Suppressor macrophage treated with lipopolysaccharide for 4 hours (primary cell): ENCODE measurements around the gene HOXB5.

Source experiments
- DNase-seq: peaks from one replicate; pipeline ENCODE4 v3.0.0-alpha.2; 2020

The HOXB5 gene

DNA sequence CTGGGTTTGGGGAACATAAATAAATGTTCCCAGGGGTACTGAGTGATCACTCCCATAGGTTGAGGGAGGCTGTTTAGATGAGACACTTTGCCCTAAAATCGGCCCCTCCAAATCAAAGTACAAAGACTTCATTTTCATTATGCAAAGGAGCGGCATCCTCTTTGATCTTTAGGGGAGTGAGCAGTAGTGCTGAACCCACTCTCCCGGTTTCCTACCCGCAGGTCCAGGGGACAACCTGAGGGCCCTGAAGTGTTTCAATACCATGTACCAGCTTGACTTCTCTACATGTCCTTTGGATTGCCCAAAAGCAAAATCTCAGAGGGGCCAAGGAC is 7.6 kb upstream of the HOXB5 start:
- DNase-seq = no peak

DNA sequence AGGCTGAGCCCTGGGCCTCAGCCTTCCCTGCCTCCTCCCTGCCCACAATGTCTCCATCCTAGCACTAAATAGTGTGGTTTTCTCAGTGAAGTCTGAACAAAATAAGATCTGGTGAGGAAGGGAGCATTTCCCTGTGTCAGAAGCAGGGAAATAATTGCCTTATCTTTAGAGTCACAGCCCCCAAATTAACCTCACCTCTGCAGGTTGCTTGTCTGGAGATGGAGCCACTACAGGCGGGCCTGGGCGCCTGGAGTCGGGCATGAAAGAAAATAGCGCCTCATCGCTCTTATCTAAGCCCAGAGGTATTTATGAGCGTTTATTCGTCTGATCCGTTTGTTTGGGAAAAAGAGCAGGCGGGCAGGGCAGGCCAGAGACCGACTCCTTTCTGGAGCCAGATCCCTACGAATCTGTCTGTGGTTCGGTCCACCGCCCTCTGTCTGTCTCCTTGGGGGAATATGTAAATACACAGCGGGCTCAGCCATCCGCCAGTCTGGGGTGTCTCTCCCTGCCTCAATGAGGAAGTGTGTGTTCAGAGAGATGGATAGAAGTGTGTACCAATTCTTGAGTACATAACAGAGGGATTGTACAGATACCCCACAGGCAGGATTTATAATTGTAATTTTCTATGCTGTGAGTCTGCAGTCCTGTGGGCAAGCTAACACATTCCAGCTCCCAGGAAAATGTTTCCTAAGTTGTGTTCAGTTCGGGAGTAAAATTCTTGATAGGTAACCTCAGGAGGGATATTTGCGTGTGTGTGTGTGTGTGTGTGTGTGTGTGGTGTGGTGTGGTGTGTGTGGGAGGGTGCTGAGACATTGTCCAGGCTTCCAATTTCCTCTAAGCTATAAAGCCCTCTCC is 6.9 kb upstream of the HOXB5 start:
- no peak for DNase-seq

DNA sequence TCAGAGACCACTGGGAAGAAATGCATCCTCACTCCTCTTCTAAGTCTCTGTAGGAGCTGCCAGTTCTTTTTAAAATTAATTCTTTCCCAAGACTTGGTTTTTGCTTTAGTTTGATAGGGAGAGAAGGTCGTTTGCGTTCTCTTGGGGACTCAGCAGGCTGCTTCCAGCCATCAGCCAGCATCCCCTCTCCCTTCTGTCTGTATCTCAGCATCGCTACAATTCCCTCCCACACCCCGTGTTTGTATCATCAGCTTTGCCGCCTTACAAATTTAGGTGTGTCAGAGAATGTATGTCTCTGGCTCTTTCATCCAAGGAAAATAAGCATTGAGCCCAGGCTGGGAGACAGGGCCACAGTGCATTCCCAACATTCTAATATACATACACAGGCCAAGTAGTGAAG is 5.8 kb upstream of the HOXB5 start:
- no peak for DNase-seq

DNA sequence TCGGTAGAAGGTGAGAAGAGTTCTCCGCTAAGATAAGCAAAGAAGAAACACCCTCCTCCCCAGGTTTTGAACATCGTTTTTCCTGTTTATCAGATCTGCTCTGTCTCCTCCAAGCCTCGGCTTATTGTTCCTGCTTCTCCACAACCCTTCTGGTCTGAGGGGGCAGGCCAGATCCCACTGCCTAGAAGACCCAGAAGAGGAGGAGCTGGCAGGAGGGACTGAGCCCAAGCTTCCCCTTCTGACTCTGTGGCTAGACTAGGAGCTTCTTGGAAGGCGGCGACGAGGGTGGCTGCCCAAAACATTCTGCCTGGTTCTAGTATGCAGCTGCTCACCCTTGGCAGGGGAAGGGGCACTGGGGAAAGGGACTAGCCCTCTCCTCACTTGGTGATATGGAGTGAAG is 5.2 kb upstream of the HOXB5 start:
- no peak for DNase-seq

DNA sequence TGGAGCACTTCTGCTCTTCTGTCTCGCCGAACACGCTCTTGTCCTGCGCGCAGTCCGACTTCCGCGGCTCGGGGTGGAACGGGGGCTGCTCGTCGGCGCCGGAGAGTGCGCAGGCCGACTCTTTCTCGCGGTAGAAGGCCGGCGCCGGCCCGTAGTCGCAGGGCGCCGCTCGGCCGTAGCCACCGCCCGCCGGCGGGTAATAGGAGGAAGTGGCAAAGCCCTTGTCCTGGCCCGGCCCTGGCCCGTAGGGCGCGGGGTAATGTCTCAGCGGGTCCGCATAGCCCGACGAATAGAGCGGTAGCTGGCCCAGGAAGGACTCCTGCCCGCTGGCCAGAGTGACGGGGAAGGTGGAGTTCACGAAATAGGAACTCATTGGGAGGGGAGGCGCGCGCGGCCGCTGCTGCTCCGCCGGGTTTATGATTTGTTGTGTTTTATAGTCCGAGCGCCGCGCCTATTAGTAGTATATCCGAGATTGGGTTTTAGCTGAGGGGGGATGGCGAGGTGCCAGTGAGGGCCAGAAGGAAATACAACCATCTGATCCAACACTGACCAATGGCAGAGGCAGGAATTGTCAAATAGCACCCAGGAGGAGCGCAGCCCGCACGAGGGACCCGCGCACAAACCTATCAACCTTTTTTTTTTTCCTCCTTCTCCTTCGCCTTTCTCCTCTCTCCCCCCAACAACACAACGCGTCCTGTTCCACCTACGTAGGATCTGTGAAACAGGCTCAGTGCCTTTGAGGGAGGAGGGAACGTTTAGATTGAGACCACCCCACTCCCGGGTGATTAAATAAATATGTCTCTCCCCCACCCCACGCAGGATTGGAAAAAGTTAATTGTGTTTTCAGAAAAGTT is 4.4 kb upstream of the HOXB5 start:
- peak; percentile 55 for DNase-seq

DNA sequence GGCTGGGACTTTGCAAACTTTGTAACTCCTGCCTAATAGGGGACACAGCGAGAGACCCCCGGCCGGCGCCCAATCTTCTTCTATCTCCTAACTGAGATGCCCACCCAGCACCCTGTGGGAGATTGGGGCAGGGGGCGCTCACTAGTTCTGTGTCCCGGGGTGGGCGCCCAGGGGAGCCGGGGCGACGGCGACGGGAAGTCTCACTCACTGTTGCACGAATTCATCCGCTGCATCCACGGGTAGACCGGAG is 3.9 kb upstream of the HOXB5 start:
- DNase-seq = no peak

DNA sequence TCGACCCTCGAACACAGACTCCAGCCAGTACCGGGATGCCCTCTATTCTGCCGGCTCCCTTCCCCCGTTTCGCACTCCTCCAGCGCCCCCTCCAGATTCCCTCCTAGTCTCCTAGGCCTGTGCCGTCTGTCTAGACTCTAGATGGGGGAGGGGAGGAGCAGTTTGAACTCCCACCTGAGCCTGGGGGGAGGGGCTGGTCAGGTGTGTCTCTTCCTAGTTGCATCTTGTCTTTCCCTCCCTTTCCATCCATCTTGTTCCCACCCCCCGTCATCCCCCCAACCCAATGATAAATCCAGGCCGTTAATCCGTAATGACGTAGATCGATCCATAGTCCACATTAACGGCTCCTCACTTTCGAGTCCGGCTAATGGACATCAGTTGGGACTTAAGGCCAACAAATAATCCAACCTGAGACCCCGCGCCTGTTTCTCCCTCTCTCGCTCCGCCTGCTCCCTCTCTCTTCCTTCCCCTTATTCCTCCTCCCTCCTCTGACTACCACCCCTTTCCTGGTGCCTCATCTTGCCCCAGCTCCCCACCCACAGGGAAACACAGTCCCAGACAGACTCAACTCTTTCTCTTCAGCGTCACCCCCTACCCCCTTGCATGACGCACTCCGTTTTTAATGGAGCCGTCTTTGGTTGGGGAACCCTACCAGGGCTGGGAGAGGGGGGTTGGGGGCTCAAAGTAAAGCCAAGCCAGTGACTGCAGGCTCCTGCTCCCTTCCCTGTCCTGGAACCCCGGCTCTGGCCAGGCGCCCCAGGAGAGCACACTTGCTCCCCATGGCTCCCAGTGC is 3.4 kb upstream of the HOXB5 start:
- no peak for DNase-seq

DNA sequence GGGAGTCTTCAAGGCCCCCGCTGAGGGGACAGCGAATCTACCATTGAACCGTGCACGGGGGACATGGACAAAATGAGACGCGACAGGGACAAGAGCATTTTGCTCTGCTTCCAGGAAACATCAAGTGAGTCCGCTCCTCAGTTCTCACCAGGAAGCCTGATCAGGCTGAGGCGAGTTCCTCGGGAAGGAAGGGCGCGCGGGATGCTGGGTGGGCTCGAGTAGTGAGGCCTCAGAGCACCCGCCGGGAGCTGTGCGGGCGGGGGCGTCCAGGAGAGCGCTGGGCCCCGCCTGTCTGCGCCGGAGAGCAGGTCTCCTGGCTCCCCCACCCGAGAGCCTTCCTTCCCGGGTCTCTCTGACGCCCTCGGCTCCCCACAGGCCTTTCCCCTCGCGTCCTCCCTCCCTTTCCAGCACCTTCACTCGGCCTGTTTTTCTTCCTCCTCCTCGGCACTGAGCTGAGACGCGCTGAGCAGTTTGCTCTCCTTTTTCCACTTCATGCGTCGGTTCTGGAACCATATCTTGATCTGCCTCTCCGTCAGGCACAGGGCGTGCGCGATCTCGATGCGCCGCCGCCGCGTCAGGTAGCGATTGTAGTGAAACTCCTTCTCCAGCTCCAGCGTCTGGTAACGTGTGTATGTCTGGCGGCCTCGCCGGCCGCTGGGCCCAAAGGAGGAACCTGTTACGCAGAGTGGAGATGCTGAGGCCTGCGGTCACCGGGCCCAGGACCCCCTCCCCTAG is 2.6 kb upstream of the HOXB5 start:
- DNase-seq = no peak

DNA sequence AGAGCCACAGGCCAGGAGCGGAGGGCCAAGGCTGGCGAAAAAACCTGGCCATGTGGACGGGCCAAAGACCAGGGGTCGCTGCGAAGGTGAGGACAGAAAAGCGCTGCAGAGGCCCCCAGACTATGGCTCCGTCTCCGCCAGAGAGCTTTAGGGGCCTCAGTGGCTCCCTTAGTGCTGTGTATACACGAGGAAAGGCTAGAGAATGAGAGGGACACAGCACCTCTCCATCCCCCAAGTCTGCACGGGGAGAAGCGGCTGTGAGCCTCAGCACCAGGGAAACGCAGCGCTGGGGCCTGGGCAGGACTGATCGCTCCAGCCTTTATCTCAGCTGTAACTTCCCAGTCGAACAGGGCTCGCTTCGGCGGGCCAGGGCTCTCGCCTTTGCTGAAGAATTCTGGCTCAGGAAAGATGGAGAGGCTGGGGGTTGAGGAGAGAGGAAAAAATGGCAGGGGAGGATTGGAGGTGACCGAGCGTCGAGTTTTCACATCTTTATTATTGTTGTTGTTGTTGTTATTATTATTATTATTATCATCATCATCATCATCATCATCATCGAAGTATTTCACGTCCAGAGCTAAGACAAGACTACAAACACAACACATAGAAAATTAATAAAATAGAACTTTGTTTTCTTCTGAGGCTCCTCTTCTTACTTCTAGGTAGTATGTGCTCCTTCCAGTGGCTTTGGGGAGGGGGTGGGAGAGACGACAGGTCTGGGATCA is 1.9 kb upstream of the HOXB5 start:
- DNase-seq = no peak

DNA sequence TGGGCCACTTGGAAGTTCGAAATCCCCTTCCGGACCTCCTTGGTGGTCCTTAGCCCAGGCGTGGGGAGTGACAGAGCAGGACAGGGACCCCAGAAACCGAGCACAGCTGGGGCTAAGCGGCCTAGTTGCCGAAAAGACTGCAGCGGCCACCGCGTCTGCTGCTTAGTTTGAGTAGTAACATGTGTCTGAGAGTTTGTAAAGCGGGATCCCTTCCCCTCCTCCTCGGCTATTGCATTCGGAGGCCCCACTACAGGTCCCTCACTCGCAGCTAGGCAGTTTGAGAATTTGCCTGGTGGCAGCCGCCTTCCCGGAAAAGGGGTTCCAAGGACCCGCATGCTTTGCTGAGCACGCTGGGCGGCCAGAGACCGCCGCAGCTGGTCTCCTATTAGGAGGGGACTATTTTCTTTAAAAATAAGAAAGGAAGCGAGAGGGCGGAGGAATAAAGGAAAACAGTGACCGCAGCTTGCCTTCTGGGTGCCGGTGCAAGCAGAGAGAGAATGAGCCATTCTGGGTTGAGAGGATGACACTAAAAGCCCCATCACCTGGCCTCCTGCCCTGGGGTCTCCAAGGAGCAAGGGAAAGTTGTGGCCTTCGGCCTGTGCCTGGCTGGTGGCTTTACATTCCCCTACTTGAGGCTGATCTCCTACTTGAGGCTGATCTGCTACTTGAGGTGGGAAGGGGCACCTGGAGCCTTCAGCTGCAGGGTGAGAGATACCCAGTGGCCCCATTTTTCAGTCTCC is 1.1 kb upstream of the HOXB5 start:
- DNase-seq = no peak

DNA sequence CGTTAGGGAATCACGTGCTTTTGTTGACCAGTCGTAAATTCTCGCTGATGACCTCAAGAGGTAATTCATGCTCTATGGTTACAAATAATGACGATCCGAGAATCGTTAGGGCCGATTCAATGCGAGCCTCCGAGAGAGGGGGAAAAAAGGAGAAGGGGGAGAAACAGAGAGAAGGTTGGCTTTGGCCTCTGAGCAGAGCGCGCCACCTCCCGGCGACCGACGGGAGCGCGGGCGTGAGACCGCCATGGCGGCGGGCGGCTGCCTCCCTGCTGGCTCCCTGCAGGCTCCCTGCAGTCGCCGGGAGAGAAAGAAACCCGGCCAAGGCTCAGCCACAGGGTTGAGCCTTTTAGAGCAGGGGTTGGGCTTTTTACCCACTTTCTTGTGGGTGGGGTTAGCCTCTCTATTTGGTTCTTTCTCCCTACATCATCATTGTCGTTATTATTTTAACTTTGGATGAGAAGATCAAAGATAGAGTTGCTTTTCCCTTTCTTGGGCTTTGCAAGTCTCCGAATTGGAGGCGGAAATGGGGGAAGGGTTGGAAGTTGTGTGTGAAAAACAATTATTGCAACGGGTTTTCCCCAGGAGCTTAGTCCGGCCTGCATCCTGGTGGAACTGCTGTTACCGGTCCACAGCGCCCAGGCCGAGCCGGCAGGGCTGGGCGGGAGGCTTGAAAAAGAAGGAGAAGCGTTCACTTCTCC is 410 bp upstream of the HOXB5 start:
- DNase-seq = peak; percentile 81

DNA sequence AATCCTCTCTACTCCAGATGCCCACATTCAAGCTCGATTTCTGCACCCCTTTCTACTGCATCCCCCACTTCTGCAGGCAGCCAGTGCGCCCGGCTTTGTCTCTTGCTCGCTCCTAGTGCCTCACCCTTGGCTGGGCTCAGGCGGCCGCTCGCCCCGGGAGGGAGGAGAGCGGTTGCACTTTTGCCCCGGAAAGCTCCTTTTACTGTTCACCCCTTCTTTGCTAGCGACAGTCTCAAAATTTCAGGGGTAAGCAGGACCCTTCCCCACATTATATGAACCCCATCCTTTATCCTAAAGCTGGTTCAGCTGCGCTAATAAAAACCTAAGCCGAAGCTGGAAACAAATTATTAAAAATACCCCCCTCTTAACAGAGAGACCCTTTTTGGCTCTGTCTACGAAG is 1.0 kb downstream of the HOXB5 start:
- DNase-seq = no peak

DNA sequence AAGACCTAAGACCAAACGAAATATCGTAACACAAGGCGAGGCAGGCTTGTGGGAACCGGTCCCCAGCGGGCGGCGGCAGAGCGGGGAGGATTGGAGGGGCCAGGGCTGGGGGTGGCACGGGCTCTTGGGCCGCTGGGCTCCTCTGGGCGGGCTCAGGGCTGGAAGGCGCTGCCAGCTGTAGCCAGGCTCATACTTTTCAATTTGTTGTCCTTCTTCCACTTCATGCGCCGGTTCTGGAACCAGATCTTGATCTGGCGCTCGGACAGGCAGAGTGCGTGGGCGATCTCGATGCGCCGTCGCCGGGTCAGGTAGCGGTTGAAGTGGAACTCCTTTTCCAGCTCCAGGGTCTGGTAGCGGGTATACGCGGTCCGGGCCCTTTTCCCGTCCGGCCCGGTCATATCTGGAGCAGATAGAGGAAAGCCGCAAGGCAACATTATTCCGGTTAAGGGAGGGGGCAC is 1.5 kb downstream of the HOXB5 start:
- no peak for DNase-seq

DNA sequence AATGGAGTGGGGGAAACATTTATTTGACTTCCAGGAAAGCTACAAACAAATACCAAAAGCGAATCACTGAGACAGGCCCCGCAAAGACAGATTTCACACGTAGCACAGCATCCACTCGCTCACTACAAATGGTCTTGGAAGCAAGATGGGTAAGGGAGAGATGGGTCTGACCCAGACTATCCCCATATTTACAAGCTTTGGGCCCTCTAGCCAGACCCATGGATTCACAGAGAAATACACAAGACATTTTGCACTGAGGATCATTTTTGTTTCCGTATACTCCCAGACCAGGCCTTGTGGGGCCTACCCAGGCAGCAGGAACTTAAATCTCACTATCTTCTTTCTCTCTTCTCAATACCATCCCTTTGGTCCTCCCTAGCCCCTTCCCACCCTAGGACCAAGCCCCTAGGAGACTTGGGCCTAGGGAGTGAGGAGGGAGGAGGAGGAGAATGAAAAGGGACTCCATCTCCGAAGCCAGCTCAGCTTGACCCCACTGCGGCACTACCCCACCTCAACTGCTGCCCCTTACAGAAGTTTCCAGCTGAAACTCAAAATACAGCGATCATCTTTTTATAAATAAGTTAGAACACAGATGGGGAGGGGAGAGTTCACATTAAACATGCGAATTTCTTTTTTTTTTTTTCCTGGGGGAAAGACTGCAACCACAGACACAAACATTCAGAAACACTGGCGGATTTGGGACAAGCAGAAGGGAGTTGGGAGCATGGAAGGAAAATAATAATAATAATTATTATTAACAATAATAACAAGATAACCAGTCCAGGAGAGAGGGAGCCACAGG is 2.1 kb downstream of the HOXB5 start:
- no peak for DNase-seq

DNA sequence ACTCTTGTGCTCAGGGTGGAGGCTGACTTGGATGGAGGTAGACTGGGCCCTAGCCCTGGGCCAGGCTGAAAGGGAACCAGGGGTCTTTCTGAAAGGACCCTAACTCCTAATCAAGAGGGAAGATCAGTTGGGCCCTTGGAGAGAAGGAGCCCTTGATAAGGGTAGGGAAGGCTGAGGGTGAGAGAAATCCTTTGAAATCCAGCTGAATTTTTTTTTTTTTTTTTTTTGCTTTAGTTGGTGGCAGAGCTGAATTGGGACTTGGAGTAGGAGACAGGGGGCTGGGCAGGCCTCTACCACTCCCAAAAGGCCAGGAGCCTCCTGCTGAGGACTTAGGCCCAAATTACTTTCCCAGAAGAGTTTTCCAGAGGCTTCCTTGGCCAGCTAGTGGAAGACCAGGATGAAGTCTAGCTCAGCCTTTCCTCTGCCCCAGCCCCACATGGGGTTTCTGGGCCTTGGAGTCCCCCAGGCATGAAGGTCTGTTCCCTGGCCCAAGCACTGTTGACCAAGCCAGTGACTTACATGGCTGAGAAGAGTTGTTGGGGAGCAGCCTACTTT is 2.9 kb downstream of the HOXB5 start:
- DNase-seq = no peak

DNA sequence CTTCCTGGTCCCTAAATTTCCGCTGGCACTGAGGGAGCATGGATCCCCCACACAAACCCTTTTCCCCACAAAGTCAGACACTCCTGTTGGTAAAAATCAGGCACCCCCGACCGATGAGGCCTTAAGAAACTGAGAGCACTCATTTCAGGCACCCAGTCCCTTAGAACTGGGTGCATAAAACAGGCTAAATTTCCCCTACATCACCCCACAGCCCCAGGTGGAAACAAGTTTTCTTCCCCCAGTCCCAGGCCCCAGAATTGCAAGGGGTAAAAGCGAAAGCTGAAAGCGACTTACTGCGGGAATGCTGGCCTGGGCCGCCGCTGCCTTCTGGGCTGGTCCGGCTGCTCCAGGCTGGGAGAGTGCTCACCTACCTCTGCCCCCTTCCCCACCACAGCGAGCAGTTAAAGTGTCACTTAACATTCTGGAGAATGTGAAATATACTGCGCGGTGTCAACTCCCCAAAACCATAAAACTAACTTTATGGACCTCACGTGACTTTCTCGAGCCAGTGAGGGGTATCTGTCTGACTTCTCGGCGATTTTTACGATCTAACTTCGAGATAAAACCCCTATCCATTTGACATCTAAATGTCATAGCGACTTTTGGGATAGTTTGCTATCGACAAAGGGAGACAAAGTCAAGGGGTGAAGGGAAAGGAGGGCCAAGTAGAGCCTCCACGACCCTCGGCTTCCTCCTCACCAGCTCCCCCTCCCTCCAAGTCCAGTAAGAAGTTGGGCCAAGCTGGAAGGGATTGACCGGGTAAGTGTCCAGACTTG is 3.6 kb downstream of the HOXB5 start, which contains the start of gene HOXB3:
TSS of gene HOXB3 (minus strand) at position 411 of the 776 bp plus-strand sequence. CDS start 37,767 bp downstream, outside the sequence.
- no peak for DNase-seq

DNA sequence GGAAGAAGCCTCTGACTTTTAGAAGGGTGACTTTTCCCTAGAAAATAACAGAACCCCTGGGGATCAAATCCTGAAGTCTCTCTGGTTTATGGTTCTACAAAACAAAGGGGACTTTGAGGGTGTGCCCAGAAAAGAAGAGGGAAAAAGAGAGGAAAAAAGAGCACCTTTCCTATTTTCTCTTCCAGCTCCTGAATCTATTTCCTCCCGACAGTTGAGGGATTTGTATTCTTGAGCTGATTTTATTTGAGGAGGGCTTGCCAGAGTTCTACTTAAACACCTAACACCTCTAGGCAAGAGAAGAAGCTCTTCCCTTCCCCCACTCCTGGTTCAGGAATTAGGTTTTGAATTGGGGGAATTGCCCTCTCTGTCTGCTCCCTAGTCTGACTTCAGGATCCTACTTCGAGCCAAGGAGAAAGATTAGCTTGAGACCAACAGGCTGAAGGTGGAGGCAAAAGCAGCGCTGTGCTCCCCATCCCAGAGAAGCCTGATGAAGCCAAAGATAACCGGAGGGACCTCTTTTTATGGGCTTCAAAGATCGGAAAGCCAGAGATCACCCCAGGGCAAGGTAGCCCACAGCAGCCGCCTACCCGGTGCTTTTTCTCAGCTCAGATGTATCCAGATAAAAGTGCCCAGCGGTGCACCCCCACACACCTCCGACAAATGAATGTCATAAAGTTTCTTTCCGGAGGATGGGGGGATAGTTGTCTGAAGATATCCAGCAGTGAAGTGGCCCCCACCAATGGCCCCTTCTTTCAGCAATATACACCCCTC is 4.3 kb downstream of the HOXB5 start:
- DNase-seq = no peak

DNA sequence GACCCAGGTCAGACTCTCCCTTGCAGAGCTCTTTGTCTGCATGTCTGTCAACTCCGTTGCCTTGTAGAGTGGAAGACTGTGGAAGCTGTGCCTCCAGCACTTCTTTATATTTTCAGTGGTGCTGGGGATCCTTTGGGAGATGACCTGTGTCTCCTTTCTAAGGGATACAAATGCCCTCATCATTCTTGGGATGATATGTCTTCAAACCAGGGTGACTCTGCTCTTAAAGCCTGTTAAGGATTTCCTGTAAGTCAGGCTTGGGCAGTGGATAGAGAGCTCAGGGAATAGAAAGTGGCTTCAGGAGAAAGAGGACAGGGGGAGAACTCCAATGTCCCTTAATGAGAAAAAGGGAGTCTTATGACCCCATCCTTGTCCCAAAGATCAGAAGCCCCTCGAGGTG is 5.1 kb downstream of the HOXB5 start:
- DNase-seq = no peak
